GM18951 (cell line): ENCODE data around the gene SRGAP1.
"Not testable (repeated sequence)": the region's sequence is repeated elsewhere in the genome, so short reads cannot be mapped to it uniquely, and the experiment has no call there.

Experiments used
- POLR2A ChIP-seq: IDR thresholded peaks from 4 replicates; pipeline ENCODE4 v1.6.1; 2011; ENCODE audit warnings: mild to moderate bottlenecking; ENCODE audit not compliant: insufficient read length, insufficient read depth; ENCODE audit errors: extremely low read depth
- in situ Hi-C: fragments of 300-500 bp; cut with MboI; formaldehyde crosslinking; loops from one replicate; pipeline ENCODE4 v1.12.0; 2022; ENCODE audit warnings: low sequenced_read_pairs, mixed read lengths, inconsistent platforms; ENCODE audit not compliant: unreplicated experiment

Gene SRGAP1

DNA sequence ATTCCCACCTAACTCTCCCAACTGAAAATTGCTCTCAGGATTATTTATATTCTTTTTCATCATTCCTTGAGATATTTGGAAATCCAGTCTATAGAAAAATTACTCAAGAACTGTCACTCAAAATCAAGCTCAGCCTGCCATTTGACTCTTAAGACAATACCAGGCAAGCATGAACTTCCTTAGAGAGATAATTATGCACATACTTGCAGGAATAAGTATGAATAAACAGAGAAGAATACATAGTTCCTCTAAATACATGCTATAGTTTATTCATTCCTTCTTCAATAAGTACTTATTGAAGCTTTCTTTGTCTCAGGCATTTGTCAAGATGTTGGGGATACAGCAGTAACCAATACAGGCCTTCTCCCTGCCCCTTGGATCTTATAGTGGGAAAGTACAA is 154.1 kb downstream of the SRGAP1 start:
- in situ Hi-C loops, result no loop called here
- no peak for TF ChIP-seq POLR2A

DNA sequence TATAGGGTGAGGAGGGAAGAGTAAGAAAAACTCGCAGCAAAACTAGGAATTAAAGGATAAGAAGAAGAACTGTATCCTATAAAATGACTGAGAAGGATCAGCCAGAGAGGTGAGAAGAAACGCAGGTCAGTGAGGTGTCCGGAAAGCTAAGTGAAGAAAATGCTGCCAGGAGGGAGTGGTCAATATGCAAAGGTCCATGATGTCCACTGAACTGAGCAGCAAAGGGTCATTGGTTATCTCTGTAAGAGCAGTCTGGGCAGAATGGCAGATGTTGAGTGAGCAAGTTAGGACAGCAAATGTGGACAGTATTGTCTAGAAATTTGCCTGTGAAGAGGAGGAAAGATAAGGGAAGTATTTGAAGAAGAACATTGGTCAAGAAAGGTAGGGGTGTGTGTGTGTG is 155.4 kb downstream of the SRGAP1 start:
- no peak for TF ChIP-seq POLR2A
- in situ Hi-C loops, result no loop called here

DNA sequence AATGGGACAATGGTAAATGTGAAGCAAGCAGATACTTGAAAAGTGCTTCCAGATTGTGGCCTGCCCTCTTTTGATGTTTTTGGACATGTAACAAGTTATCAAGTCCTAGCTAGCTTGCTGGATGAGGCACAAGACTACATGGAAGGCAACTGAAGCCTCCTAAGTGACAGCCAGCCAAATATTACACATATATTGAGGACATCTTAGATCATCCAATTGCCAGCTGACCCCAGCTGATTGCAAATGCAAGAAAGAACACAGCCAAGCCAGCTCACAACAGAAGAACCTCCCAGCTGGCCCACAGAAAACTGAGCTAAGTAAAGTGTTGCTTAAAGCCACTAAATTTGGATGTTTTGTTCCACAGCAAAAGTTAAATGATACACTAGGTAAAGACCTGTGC is 156.9 kb downstream of the SRGAP1 start:
- in situ Hi-C loops, result no loop called here
- no peak for TF ChIP-seq POLR2A

GRCh38 chr12:64004641-64005040 is 160.1 kb downstream of the SRGAP1 start:
- TF ChIP-seq POLR2A, result no peak
- in situ Hi-C loops, result no loop called here

DNA sequence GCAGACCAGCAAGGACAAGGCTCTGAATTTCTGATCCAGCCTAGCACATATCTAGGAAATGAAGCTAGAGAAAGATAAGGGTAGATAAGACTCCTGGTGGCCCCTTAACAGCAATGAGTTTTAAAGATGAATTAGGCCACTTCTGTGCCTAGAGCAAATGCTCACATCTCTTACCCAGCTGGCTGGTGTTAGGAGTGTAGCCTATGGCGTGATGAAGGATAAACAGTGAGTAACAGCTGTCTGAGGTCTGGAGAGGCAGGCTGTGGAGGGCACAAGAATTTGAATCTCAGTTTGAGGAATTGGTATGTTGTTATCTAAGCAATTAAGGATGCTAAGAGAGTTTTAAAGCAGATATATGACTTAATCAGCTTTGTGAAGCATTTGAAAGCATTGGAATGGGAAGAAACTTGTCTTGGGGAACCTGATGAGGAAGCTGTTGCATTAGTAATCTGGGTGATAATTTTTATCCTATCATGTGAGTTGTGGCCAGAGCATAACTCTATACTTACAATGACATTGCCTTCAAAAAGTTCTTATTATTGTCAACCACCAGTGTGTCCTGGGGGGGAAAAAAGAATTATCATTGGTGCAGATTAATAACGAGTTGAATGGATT is 161.8 kb downstream of the SRGAP1 start:
- TF ChIP-seq POLR2A, result no peak
- in situ Hi-C loops, result no loop called here

DNA sequence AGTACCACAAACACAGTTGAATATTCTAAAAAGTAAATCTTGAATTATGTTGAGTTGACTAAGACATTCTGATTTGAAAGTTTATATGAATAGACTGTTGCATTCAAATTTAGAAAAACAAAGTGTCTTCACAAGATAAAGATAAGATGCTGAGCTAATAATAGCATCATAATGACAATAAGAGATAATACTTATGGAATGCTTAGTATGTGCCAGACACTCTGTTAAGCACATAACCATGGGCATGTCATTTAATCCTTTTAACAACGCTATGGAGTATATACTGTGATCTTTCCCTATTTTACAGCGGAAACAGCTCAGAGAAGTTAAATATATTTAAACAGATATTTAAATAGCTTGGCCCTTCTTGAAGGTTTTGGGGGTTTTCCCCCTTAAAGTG is 163.4 kb downstream of the SRGAP1 start:
- no peak for TF ChIP-seq POLR2A
- in situ Hi-C loops, result no loop called here

- in situ Hi-C loops, result no loop called here
- TF ChIP-seq POLR2A, result no peak
These were observed 164.1 kb downstream of the SRGAP1 start for GRCh38 chr12:64008596-64008995.

GRCh38 chr12:64009321-64010068 is 165.0 kb downstream of the SRGAP1 start:
- in situ Hi-C loops, result no loop called here
- no peak for TF ChIP-seq POLR2A

GRCh38 chr12:64010069-64010686 is 165.7 kb downstream of the SRGAP1 start:
- in situ Hi-C loops, result no loop called here
- no peak for TF ChIP-seq POLR2A

DNA sequence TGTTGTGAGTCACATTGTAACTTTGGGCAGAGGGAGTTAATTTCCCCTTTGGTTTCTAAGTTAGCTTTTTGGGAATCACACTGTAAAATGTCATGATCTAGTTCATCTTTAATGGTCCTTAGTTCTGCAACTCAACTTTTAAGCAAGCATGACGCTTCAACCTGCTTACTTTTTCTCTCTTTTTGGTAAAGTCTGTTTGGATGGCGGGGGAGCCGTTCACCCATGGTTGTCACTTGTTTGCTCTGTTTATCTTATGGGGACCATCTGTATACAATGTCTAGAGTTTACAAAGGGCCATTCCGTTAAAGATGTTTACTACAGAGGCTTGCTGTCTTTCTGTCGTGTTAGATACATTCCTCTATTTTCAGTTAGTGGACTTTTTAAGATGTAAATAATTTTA is 172.0 kb downstream of the SRGAP1 start:
- TF ChIP-seq POLR2A, result no peak
- in situ Hi-C loops, result no loop called here

DNA sequence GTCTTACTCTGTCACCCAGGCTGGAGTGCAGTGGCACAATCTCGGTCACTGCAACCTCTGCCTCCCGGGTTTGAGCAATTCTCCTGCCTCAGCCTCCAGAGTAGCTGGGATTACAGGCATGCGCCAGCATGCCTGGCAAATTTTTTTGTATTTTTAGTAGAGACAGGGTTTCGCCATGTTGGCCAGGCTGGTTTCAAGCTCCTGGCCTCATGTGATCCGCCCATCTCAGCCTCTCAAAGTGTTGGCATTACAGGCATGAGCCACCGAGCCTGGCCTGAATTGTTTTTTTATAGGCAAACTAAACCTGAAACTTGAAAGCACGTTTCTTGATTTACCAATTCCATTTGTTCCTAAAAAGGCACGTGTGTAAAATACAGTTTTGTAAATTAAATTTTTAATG is 173.6 kb downstream of the SRGAP1 start:
- in situ Hi-C loops, result not testable (repeated sequence)

DNA sequence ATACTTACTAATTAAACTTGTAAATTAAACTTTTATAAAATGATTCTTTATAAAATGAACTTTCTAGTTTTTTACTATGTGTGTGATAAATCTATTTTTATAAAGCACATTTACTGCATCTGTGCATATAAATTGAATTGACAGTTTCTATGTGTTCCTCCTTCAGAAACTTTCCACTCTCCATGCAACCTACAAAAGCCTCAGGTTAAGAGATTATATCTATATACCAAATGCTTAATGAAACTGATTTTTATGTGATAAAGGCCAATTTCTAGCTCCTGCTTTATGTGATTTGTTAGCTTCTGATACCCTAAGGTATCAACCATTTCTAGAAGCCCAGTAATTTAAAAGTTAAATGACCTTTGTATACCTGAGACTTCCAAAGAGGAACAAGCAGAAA is 174.0 kb downstream of the SRGAP1 start:
- in situ Hi-C loops, result no loop called here
- TF ChIP-seq POLR2A, result no peak

GRCh38 chr12:64019101-64019500 is 174.6 kb downstream of the SRGAP1 start:
- no peak for TF ChIP-seq POLR2A
- in situ Hi-C loops, result no loop called here

GRCh38 chr12:64019654-64020053 is 175.2 kb downstream of the SRGAP1 start:
- no peak for TF ChIP-seq POLR2A
- in situ Hi-C loops, result no loop called here
